GM06990 (cell line): Measurements from ENCODE around the gene SLC25A25.

Experiments used
- DNase-seq: peaks from one replicate; pipeline ENCODE4 v3.0.0-alpha.2; 2011; ENCODE audit not compliant: insufficient read length; ENCODE audit errors: extremely low read depth
- H3K27me3 ChIP-seq: replicated peaks from 2 replicates; pipeline ENCODE4 v1.6.0; 2011; ENCODE audit warnings: low read length; ENCODE audit not compliant: control insufficient read depth, insufficient read depth
- H3K36me3 ChIP-seq: 2 replicates; pipeline ENCODE4 v1.5.1; 2011; ENCODE audit warnings: low read length; ENCODE audit not compliant: control insufficient read depth, insufficient read depth
- H3K4me3 ChIP-seq: replicated peaks from 2 replicates; pipeline ENCODE4 v1.5.1; 2011; ENCODE audit warnings: low read depth, mild to moderate bottlenecking, control low read depth, low read length
- CTCF ChIP-seq: IDR thresholded peaks from 2 replicates; pipeline ENCODE4 v1.5.1; 2011; ENCODE audit warnings: low read length, control low read depth, mild to moderate bottlenecking, inconsistent platforms; ENCODE audit not compliant: insufficient read depth, poor library complexity, severe bottlenecking

The SLC25A25 gene

DNA sequence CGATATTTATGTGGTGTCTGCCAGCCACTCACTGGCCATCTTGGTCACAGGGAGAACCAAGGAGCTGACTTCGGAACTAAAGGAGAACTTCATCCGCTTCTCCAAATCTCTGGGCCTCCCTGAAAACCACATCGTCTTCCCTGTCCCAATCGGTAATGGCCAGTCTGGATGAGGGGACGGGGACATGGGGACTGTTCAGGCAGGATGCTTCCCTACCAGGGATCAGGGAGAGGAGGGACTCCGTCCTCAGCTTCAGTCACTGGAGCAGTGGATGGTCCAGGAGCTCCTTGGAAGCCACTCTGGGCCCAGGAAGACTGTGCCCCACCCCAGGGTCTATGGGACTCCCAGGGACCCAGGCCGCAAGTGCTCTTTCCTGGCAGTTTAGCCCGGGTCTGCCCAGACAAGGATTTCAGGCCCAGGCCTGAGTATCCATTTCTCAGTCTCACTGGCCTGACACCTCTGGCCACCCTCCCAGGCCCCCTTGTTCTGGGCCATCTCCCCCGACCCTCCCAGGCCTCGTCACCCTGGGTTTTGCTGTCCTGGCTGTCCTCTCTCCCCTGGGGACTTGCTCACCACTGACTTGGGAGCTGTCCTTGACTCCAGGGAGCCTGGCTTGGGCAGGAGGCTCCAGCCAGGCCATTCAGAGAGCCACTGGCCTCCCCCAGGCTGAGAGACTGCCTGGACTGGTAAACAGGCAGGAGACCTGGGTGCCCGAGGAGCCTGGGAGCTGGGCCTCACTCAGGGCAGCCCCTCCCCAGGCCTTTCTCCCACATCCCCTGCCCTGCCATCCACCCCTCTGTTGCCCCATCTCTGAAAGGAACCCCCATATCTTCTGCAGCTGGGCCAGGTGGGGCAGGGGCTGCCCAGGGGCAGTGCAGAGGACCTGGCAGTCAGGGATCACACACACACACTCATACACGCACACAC, 84.4 kb downstream of the SLC25A25 start:
- no peak overlapping the region for H3K4me3 ChIP-seq
- no peak for TF ChIP-seq CTCF
- no peak for DNase-seq

DNA sequence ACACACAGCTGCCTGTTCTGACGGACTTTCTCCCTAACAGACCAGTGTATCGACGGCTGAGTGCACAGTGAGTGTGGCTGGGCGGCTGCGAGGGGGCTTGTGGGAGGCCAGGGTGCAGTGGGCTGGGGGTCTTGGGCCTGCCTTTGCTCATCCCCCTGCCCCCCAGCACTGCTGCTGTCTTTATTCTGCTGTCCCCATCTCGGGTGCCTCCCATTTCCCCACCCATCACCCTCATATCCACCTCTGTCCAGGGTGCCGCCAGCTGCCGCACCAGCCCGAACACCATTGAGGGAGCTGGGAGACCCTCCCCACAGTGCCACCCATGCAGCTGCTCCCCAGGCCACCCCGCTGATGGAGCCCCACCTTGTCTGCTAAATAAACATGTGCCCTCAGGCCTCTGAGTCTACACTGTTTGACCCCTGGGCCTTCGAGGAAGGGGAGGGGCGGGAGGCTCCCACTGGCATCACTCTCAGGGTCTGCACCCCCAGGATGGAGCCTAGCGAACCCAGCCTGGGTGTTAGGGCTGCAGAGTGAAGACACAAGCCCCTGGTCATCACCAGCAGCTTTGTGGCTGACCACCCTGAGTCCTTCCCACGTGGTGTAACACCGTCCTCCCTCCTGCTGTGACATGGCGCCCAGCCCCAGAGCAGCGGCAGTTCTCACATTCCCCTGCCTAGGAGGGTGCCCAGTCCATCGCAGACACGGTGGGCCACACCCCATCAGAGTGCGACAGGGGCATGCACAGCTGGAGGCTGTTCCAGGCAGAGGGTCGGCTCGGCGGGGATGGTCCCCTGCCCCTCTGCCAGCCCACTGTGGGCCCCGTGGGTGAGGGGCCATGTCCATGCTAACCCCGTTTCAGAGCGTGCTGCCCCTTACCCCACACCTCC, 85.3 kb downstream of the SLC25A25 start:
- DNase-seq: no peak
- no peaks in the 10 kb centered on the region for H3K36me3 ChIP-seq
- TF ChIP-seq CTCF: no peak

More for the DNA sequence above, 84.4 kb downstream of the SLC25A25 start:
- H3K36me3 ChIP-seq: no peaks in the 10 kb centered on the region
- no peaks in the 10 kb centered on the region; the same call in none of the 2 replicates for H3K27me3 ChIP-seq

GRCh38 chr9:128153947-128154695, 86.1 kb downstream of the SLC25A25 start:
- TF ChIP-seq CTCF: no peak
- H3K4me3 ChIP-seq: no peak overlapping the region
- DNase-seq: no peak
- no peaks in the 10 kb centered on the region for H3K36me3 ChIP-seq
- H3K27me3 ChIP-seq: no peaks in the 10 kb centered on the region; the same call in 1 of the 2 replicates

More for the DNA sequence above, 85.3 kb downstream of the SLC25A25 start:
- no peak overlapping the region for H3K4me3 ChIP-seq
- H3K27me3 ChIP-seq: no peaks in the 10 kb centered on the region; the same call in 1 of the 2 replicates

- H3K27me3 ChIP-seq: no peaks in the 10 kb centered on the region
- TF ChIP-seq CTCF: no peak
- DNase-seq: no peak
- no peaks in the 10 kb centered on the region for H3K36me3 ChIP-seq
- H3K4me3 ChIP-seq: no peak overlapping the region
Observed at GRCh38 chr9:128155736-128156500, 87.9 kb downstream of the SLC25A25 start.
